ENCODE measurements around the gene TIAM1.

TIAM1 gene

GRCh38 chr21:31115249-31115648 is 228.8 kb downstream of the TIAM1 start:
- no peak for TF ChIP-seq CTCF (IDR thresholded peaks at IDR 0.05; ENCODE audit: low read length, missing control alignments)
- no peak overlapping the region for H3K4me3 ChIP-seq (replicated peaks; ENCODE audit: low read depth, low read length)
- no peak for DNase-seq (ENCODE audit: low read depth)

- no peak for TF ChIP-seq CTCF (IDR thresholded peaks at IDR 0.05; ENCODE audit: low read length, missing control alignments)
- DNase-seq (ENCODE audit: low read depth): no peak
- no peak overlapping the region for H3K4me3 ChIP-seq (replicated peaks; ENCODE audit: low read depth, low read length)
Measured at GRCh38 chr21:31111093-31111492, 233.0 kb downstream of the TIAM1 start.

GRCh38 chr21:31110430-31110829 is 233.6 kb downstream of the TIAM1 start:
- no peak for DNase-seq (ENCODE audit: low read depth)
- no peak for TF ChIP-seq CTCF (IDR thresholded peaks at IDR 0.05; ENCODE audit: low read length, missing control alignments)
- no peak overlapping the region for H3K4me3 ChIP-seq (replicated peaks; ENCODE audit: low read depth, low read length)

- TF ChIP-seq CTCF (IDR thresholded peaks at IDR 0.05; ENCODE audit: low read length, missing control alignments): no peak
- no peak overlapping the region for H3K4me3 ChIP-seq (replicated peaks; ENCODE audit: low read depth, low read length)
- no peak for DNase-seq (ENCODE audit: low read depth)
Measured at GRCh38 chr21:31107871-31108270, 236.2 kb downstream of the TIAM1 start.

GRCh38 chr21:31107176-31107785 is 236.8 kb downstream of the TIAM1 start:
- H3K4me3 ChIP-seq (replicated peaks; ENCODE audit: low read depth, low read length): no peak overlapping the region
- no peak for TF ChIP-seq CTCF (IDR thresholded peaks at IDR 0.05; ENCODE audit: low read length, missing control alignments)
- no peak for DNase-seq (ENCODE audit: low read depth)

GRCh38 chr21:31103571-31104265 is 240.3 kb downstream of the TIAM1 start:
- H3K4me3 ChIP-seq (replicated peaks; ENCODE audit: low read depth, low read length): no peak overlapping the region
- no peak for TF ChIP-seq CTCF (IDR thresholded peaks at IDR 0.05; ENCODE audit: low read length, missing control alignments)
- no peak for DNase-seq (ENCODE audit: low read depth)

- H3K4me3 ChIP-seq (replicated peaks; ENCODE audit: low read depth, low read length): no peak overlapping the region
- no peak for DNase-seq (ENCODE audit: low read depth)
- TF ChIP-seq CTCF (IDR thresholded peaks at IDR 0.05; ENCODE audit: low read length, missing control alignments): no peak
Measured at GRCh38 chr21:31103163-31103562, 240.9 kb downstream of the TIAM1 start.

Measured in fibroblast of pulmonary artery (primary cell).